Right atrium auricular region (tissue), 2 donors: ENCODE measurements around the gene KRTAP10-11. TPM values are rescaled to one million over a fixed set of nuclear protein-coding genes. Genes with fewer than 3 reads are reported as not detected.
A peak's percentile ranks its signal among the peaks of the same experiment; 100 is the strongest.

ENCODE experiments used
- DNase-seq: peaks from one replicate; pipeline ENCODE4 v3.0.0-alpha.2; 2019; ENCODE audit warnings: low spot score
- H3K27ac ChIP-seq, 2 donors: fragments of 200-600 bp; sonication (generic); 1 replicate in 1 of 2; 2 replicates in 1 of 2; pipeline ENCODE4 v1.5.1; 2016 to 2019
- H3K27me3 ChIP-seq, 2 donors: fragments of 200-600 bp; sonication (generic); one replicate each; pipeline versions ENCODE4 v1.5.1 to v1.6.0; 2017 to 2019
- H3K36me3 ChIP-seq: fragments of 200-600 bp; sonication (generic); one replicate; pipeline ENCODE4 v1.5.1; 2016
- H3K4me1 ChIP-seq, 2 donors: fragments of 200-600 bp; sonication (generic); one replicate each; pipeline versions ENCODE4 v1.5.1 to v1.6.0; 2017 to 2019
- H3K4me3 ChIP-seq, 2 donors: fragments of 200-600 bp; sonication (generic); 1 replicate in 1 of 2; 2 replicates in 1 of 2; pipeline ENCODE4 v1.5.1; 2017 to 2019; ENCODE audit warnings: mild to moderate bottlenecking in 1 of 2, moderate library complexity in 1 of 2
- H3K9me3 ChIP-seq, 2 donors: fragments of 200-600 bp; sonication (generic); one replicate each; pipeline ENCODE4 v1.5.1; 2019
- CTCF ChIP-seq, 2 donors: fragments of 200-600 bp; sonication (generic); IDR thresholded peaks; one replicate each; pipeline ENCODE4 v1.5.1; 2019; ENCODE audit warnings: antibody characterized with exemption in 2 of 2
- total RNA-seq, 2 donors: library from RNA; depleted of rRNA; stranded (reverse); fragments of >200 nt; gene quantifications; one replicate each; pipeline ENCODE4 v1.1.0, GENCODE V29; 2016

Gene KRTAP10-11
- total RNA-seq, 2 donors from 2014 or later = not detected

- Histone ChIP-seq H3K27me3 (no peaks in the 10 kb centered on the region), H3K27ac (no peak overlapping the region), H3K4me3 (no peak overlapping the region), H3K36me3 (no peaks in the 10 kb centered on the region), H3K9me3 (peaks cover 0 to 22% of the 10 kb centered on the region in 2 donors), H3K4me1 (no peaks in the 10 kb centered on the region)
- peak; percentile 9 for DNase-seq
- no peak for TF ChIP-seq CTCF (IDR thresholded peaks at IDR 0.05)
Measured at GRCh38 chr21:44670642-44671432, 24.6 kb downstream of the KRTAP10-11 start.

GRCh38 chr21:44671911-44672310 lies 25.7 kb downstream of the KRTAP10-11 start:
- TF ChIP-seq CTCF (IDR thresholded peaks at IDR 0.05) = no peak
- no peak overlapping the region for H3K27ac ChIP-seq
- peaks cover 0 to 22% of the 10 kb centered on the region in 2 donors for H3K9me3 ChIP-seq
- H3K4me3 ChIP-seq = no peak overlapping the region
- H3K36me3 ChIP-seq = no peaks in the 10 kb centered on the region
- H3K27me3 ChIP-seq = no peaks in the 10 kb centered on the region
- no peak for DNase-seq
- H3K4me1 ChIP-seq = no peaks in the 10 kb centered on the region

GRCh38 chr21:44677881-44678280 lies 31.7 kb downstream of the KRTAP10-11 start:
- Histone ChIP-seq H3K27ac (no peak overlapping the region), H3K4me1 (no peaks in the 10 kb centered on the region), H3K27me3 (no peaks in the 10 kb centered on the region), H3K36me3 (no peaks in the 10 kb centered on the region), H3K4me3 (no peak overlapping the region), H3K9me3 (peaks cover 0 to 5% of the 10 kb centered on the region in 2 donors)
- TF ChIP-seq CTCF (IDR thresholded peaks at IDR 0.05) = no peak
- DNase-seq = peak; percentile 26

- DNase-seq = peak; percentile 23
- H3K4me1 ChIP-seq = no peaks in the 10 kb centered on the region
- H3K27ac ChIP-seq = no peak overlapping the region
Measured at GRCh38 chr21:44681152-44681551, 34.9 kb downstream of the KRTAP10-11 start.

GRCh38 chr21:44681861-44682579 lies 35.8 kb downstream of the KRTAP10-11 start, which contains the start of gene KRTAP12-1:
KRTAP12-1 (minus strand) TSS chr21:44682163; CDS start chr21:44682123, 40 bp downstream.
- Histone ChIP-seq H3K4me1 (no peaks in the 10 kb centered on the region), H3K4me3 (no peak within 1 kb of the TSS), H3K27ac (no peak within 1 kb of the TSS), H3K9me3 (no peaks in the 10 kb centered on the region), H3K27me3 (no peaks in the 10 kb centered on the region), H3K36me3 (no peaks in the 10 kb centered on the region)
- TF ChIP-seq CTCF (IDR thresholded peaks at IDR 0.05) = no peak
- DNase-seq = peak; percentile 47

More at GRCh38 chr21:44681152-44681551, 34.9 kb downstream of the KRTAP10-11 start:
- Histone ChIP-seq H3K27me3 (no peaks in the 10 kb centered on the region), H3K36me3 (no peaks in the 10 kb centered on the region), H3K4me3 (no peak overlapping the region), H3K9me3 (no peaks in the 10 kb centered on the region)
- TF ChIP-seq CTCF (IDR thresholded peaks at IDR 0.05) = no peak
